Parathyroid adenoma (tissue), 2 donors: ENCODE measurements around the gene AGXT2.
"Not testable (repeated sequence)": the region's sequence is repeated elsewhere in the genome, so short reads cannot be mapped to it uniquely, and the experiment has no call there.

ENCODE experiments used
- H2AFZ ChIP-seq: fragments of 300-600 bp; sonication (generic); one replicate; pipeline ENCODE4 v1.7.0; 2017; ENCODE audit warnings: antibody characterized with exemption, mild to moderate bottlenecking
- H3K27ac ChIP-seq: fragments of 300-600 bp; sonication (generic); one replicate; pipeline ENCODE4 v1.7.0; 2017
- H3K27me3 ChIP-seq: fragments of 300-600 bp; sonication (generic); one replicate; pipeline ENCODE4 v1.7.0; 2017; ENCODE audit warnings: low read length; ENCODE audit not compliant: control insufficient read depth, insufficient read depth
- H3K36me3 ChIP-seq: fragments of 300-600 bp; sonication (generic); one replicate; pipeline ENCODE4 v1.7.0; 2017; ENCODE audit warnings: low read length; ENCODE audit not compliant: control insufficient read depth, insufficient read depth
- H3K4me1 ChIP-seq: fragments of 300-600 bp; sonication (generic); one replicate; pipeline ENCODE4 v1.7.0; 2017; ENCODE audit warnings: control low read depth
- H3K4me2 ChIP-seq: fragments of 300-600 bp; sonication (generic); one replicate; pipeline ENCODE4 v1.7.0; 2017; ENCODE audit warnings: low read length
- H3K4me3 ChIP-seq: fragments of 300-600 bp; sonication (generic); one replicate; pipeline ENCODE4 v1.7.0; 2017; ENCODE audit warnings: low read depth, low read length
- H3K79me2 ChIP-seq: fragments of 300-600 bp; sonication (generic); one replicate; pipeline ENCODE4 v1.7.0; 2017; ENCODE audit warnings: control low read depth
- H3K9ac ChIP-seq: fragments of 300-600 bp; sonication (generic); one replicate; pipeline ENCODE4 v1.7.0; 2017; ENCODE audit warnings: mild to moderate bottlenecking
- H3K9me3 ChIP-seq: fragments of 300-600 bp; sonication (generic); one replicate; pipeline ENCODE4 v1.7.0; 2017; ENCODE audit warnings: low read length; ENCODE audit not compliant: control insufficient read depth
- CTCF ChIP-seq: fragments of 300-600 bp; sonication (generic); IDR thresholded peaks from one replicate; pipeline ENCODE4 v1.7.0; 2017; ENCODE audit warnings: antibody characterized with exemption, mild to moderate bottlenecking
- donor health status: primary hyperparathyroidism.

Gene AGXT2

GRCh38 chr5:34977934-34978613 lies 69.7 kb downstream of the AGXT2 start:
- Histone ChIP-seq H3K4me3 (no peak overlapping the region), H3K79me2 (no peaks in the 10 kb centered on the region), H3K27me3 (no peaks in the 10 kb centered on the region), H3K9me3 (no peaks in the 10 kb centered on the region), H3K27ac (no peak overlapping the region), H3K4me1 (no peaks in the 10 kb centered on the region), H3K36me3 (no peaks in the 10 kb centered on the region), H2AFZ (no peak overlapping the region), H3K4me2 (no peak overlapping the region), H3K9ac (no peak overlapping the region)
- no peak for TF ChIP-seq CTCF

- Histone ChIP-seq H3K4me1 (no peaks in the 10 kb centered on the region), H3K79me2 (no peaks in the 10 kb centered on the region), H3K9ac (no peak overlapping the region), H2AFZ (no peak overlapping the region), H3K27me3 (no peaks in the 10 kb centered on the region), H3K36me3 (no peaks in the 10 kb centered on the region), H3K9me3 (no peaks in the 10 kb centered on the region), H3K4me2 (no peak overlapping the region), H3K4me3 (no peak overlapping the region), H3K27ac (no peak overlapping the region)
- TF ChIP-seq CTCF = no peak
Measured at GRCh38 chr5:34976347-34976746, 71.4 kb downstream of the AGXT2 start.

DNA sequence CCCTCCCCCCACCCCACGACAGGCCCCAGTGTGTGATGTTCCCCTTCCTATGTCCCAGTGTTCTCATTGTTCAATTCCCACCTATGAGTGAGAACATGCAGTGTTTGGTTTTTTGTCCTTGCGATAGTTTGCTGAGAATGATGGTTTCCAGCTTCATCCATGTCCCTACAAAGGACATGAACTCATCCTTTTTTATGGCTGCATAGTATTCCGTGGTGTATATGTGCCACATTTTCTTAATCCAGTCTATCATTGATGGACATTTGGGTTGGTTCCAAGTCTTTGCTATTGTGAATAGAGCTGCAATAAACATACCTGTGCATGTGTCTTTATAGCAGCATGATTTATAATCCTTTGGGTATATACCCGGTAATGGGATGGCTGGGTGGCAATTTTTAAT lies 76.1 kb downstream of the AGXT2 start:
- not testable (repeated sequence) for H3K9me3 ChIP-seq, H3K27ac ChIP-seq, H3K9ac ChIP-seq, H3K4me2 ChIP-seq, H2AFZ ChIP-seq, H3K79me2 ChIP-seq, H3K4me3 ChIP-seq, H3K36me3 ChIP-seq, H3K4me1 ChIP-seq, H3K27me3 ChIP-seq

DNA sequence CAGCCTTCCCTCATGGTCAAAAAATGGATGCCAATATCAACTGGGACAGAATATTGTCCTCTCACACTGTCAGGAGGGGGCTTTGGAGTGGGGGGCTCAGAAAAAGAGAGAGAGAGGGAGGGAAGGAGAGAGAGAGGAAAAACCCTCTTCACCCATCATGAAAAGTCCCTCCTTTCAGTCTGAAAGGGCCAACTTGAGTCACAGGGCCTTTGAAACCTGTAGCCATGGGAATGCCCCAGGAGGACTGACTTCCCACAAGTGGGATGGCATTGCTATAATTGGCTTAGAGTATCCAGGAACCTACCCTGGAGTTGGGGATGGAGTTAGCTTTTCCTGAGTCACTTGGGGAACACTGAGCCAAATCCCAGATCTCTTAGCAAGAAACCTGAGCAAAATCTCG lies 77.2 kb downstream of the AGXT2 start:
- Histone ChIP-seq H3K4me1 (no peaks in the 10 kb centered on the region), H3K9ac (no peak overlapping the region), H3K36me3 (no peaks in the 10 kb centered on the region), H3K4me2 (no peak overlapping the region), H2AFZ (no peak overlapping the region), H3K4me3 (no peak overlapping the region), H3K27me3 (no peaks in the 10 kb centered on the region), H3K27ac (no peak overlapping the region), H3K9me3 (no peaks in the 10 kb centered on the region), H3K79me2 (no peaks in the 10 kb centered on the region)
- TF ChIP-seq CTCF = no peak

GRCh38 chr5:34968258-34968657 lies 79.5 kb downstream of the AGXT2 start:
- no peak for TF ChIP-seq CTCF
- Histone ChIP-seq H3K79me2 (no peaks in the 10 kb centered on the region), H3K36me3 (no peaks in the 10 kb centered on the region), H3K4me1 (no peaks in the 10 kb centered on the region), H3K9me3 (no peaks in the 10 kb centered on the region), H3K9ac (no peak overlapping the region), H3K27ac (no peak overlapping the region), H3K4me2 (no peak overlapping the region), H3K27me3 (no peaks in the 10 kb centered on the region), H2AFZ (no peak overlapping the region), H3K4me3 (no peak overlapping the region)
